GM20000 (cell line): ENCODE measurements around the gene DNAAF1.

ENCODE experiments used
- DNase-seq: peaks from one replicate; pipeline ENCODE4 v3.0.0; 2012; ENCODE audit warnings: low spot score
- CTCF ChIP-seq: IDR thresholded peaks from 2 replicates; pipeline ENCODE4 v1.5.1; 2012; ENCODE audit warnings: mild to moderate bottlenecking, control low read depth; ENCODE audit errors: extremely low read depth, missing control alignments

DNAAF1 gene

DNA sequence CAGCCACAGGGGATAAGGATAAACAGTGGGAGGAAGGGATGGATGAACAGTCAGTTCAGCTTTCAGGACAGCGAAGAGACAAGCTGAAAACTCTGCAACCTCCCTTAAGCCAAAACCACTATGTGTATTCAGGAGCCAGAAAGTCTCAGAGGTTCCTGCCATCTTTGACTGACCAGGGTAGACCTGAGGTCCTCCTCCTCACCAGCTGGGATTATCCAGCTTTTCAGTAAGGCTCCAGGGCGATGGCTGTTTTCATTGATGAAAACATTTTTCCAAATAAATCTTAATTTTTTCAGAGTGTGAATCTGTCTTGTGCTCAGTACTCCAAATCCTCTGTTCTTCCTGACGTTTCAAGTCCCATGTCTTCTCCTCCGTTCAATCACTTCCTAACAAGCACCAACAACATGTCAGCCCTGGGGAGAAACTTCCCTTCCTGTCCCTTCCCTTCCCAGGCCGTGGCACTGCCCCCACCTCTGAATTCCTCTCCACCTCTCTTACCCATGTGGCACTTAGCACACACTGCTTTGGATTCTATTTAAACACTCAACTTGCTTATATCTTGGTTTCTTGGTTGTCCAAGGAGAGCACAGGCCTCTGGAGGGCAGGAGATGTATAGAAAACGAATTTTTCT lies 5.4 kb upstream of the DNAAF1 start:
- TF ChIP-seq CTCF, result no peak
- DNase-seq, result no peak

DNA sequence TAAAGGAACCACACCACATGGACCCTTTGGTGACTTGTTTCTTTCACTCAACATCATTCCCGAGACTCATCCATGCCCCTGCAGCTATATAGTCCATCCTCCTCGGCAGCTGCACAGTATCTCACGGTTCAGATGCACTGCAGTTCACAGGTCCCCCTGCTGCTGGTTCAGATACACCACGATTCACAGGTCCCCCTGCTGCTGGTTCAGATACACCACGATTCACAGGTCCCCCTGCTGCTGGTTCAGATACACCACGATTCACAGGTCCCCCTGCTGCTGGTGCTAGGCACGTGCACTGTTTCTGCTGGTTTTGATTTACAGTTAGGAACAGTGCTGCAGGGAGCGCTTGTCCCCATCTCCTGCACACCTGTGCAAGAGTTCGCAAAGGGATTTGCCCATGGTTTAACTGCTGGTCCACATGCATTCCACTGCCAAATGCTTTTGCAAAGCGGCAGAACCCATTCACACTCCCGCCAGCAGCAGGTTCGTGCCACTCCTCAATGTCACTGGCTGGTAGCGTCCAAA lies 3.9 kb upstream of the DNAAF1 start:
- no peak for TF ChIP-seq CTCF

GRCh38 chr16:84143081-84143480 lies 2.0 kb upstream of the DNAAF1 start:
- TF ChIP-seq CTCF, result no peak
- DNase-seq, result no peak

More for the DNA sequence above, 3.9 kb upstream of the DNAAF1 start:
- DNase-seq, result no peak

- TF ChIP-seq CTCF, result no peak
- DNase-seq, result no peak
These were observed 1.3 kb upstream of the DNAAF1 start for GRCh38 chr16:84143784-84144199.

GRCh38 chr16:84144209-84144858 lies 774 bp upstream of the DNAAF1 start:
- no peak for TF ChIP-seq CTCF
- DNase-seq, result peak; percentile 46

DNA sequence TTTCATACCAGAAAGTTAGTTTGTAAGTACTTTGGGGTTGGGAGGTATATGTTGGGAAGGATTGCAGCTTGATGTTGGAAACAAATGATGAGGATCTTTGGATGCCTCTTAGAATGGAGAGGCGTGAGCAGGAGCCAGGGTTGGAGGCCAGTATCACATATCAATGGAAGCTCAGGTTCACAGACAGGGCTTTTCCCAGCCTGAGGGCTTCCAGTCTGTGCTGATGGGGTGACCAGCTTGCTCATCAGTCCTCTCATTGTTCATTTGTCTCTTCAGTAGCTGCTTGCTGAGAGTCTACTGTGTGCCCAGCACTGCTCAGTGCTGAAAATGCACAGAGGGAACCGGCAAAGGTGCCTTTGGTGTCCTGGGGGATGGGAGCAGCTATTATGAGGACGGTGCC lies 5.8 kb downstream of the DNAAF1 start:
- no peak for DNase-seq
- no peak for TF ChIP-seq CTCF

DNA sequence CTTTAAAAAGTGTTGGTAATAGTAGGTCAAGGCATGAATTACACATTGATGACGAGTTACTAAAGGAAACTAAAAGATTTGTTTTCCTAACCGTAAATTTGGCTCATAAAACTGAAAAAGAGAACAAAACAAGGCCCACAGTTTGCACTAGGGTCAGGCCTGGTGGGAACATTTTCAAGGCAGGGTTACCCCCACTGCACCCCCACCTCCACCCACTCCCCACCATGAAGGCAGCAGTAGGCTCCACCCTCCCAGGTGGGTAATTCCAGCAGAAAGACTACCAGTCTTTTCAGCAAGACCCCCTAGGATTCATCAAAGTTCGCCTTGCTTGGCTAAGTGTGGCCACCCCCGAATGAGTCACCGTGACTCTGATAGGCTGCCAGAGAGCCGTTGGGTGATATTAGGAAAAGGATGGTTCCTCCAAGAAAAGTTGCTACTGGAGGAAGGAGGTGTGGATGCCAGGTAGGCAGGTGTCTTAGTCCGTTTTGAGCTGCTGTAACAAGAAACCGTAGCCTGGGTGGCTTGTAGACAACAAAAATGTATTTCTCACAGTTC lies 8.6 kb downstream of the DNAAF1 start:
- TF ChIP-seq CTCF, result no peak
- DNase-seq, result no peak
